ENCODE results near the gene EFNA4.
A peak's percentile ranks its signal among the peaks of the same experiment; 100 is the strongest.

The EFNA4 gene

DNA sequence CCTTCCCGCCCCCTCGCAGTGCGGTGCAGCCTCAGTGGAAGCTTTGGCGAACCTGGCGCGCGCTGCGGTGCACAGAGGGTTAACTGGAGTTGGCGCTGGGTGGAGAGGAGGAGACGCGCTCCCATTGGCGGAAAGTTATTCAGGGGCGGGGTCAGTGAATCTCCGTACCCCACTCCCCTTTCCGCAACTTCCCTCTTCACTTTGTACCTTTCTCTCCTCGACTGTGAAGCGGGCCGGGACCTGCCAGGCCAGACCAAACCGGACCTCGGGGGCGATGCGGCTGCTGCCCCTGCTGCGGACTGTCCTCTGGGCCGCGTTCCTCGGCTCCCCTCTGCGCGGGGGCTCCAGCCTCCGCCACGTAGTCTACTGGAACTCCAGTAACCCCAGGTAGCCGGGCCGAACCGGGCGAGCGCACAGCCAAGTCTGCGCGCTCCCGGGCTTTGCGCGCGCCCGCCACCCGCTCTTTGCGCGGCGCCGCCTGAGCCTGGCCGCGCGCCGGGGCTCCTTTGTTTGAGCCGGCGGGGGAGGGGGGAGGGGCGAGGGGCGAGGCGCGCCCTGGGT, at the start of gene EFNA4:
TSS of gene EFNA4 (plus strand) at position 191 of the 561 bp plus-strand sequence. CDS start at position 275, 84 bp downstream.
- Mint-ChIP-seq H3K36me3 (no peaks in the 10 kb centered on the region), H3K27ac (peak within 1 kb of the TSS; percentile 79), H3K4me1 (ENCODE audit: low read depth) (peaks cover 27% of the 10 kb centered on the region), H3K4me3 (peak within 1 kb of the TSS; percentile 97), H3K9me3 (ENCODE audit: low read depth) (no peaks in the 10 kb centered on the region), H3K27me3 (no peaks in the 10 kb centered on the region)

DNA sequence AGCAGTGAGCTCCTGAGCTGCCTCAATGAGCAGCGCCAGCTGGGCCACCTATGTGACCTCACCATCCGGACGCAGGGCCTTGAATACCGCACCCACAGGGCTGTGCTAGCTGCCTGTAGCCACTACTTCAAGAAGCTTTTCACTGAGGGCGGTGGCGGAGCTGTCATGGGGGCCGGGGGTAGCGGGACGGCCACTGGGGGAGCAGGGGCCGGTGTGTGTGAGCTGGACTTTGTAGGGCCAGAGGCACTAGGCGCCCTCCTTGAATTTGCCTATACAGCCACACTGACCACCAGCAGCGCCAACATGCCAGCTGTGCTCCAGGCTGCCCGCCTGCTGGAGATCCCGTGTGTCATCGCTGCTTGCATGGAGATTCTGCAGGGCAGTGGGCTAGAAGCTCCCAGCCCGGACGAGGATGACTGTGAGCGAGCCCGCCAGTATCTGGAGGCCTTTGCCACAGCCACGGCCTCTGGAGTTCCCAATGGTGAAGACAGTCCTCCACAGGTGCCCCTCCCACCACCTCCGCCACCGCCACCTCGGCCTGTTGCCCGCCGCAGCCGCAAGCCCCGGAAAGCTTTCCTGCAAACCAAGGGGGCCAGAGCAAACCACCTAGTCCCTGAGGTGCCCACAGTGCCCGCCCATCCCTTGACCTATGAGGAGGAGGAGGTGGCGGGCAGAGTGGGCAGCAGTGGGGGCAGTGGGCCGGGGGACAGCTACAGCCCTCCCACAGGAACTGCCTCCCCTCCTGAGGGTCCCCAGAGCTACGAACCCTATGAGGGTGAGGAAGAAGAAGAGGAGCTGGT, 48.6 kb upstream of the EFNA4 start:
- H3K27me3 Mint-ChIP-seq: no peaks in the 10 kb centered on the region
- peaks cover 62% of the 10 kb centered on the region for H3K4me1 Mint-ChIP-seq (ENCODE audit: low read depth)
- no peaks in the 10 kb centered on the region for H3K9me3 Mint-ChIP-seq (ENCODE audit: low read depth)
- H3K36me3 Mint-ChIP-seq: no peaks in the 10 kb centered on the region
- H3K27ac Mint-ChIP-seq: no peak overlapping the region
- no peak overlapping the region for H3K4me3 Mint-ChIP-seq

DNA sequence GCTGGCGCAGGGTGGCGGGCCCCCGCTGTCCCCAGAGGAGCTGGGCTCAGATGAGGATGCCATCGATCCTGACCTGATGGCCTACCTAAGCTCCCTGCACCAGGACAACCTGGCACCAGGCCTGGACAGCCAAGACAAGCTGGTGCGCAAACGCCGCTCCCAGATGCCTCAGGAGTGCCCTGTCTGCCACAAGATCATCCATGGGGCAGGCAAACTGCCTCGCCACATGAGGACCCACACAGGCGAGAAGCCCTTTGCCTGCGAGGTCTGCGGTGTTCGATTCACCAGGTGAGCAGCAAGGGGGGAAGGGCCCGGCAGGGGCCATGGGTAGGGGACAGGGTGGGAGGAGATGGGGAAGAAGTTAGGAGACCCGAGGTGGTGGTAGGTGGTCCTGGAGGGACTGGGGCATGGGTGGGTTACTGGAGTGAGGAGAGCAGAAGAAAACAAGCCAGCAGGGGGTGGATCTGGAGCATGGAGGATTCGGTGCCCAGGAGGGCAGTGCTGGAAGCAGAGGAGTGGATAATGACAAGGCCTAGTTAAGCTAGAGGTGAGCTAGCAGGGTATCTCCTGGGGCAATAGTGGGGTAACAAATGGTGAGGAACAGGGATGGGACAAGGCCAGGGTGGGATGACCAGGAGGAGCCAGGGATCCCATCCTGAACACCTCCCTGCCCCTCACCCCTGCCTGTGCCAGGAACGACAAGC, 47.9 kb upstream of the EFNA4 start:
- H3K4me1 Mint-ChIP-seq (ENCODE audit: low read depth): peaks cover 55% of the 10 kb centered on the region
- H3K9me3 Mint-ChIP-seq (ENCODE audit: low read depth): no peaks in the 10 kb centered on the region
- H3K27me3 Mint-ChIP-seq: no peaks in the 10 kb centered on the region
- H3K36me3 Mint-ChIP-seq: no peaks in the 10 kb centered on the region
- H3K4me3 Mint-ChIP-seq: peak overlapping the region; percentile 36
- no peak overlapping the region for H3K27ac Mint-ChIP-seq

DNA sequence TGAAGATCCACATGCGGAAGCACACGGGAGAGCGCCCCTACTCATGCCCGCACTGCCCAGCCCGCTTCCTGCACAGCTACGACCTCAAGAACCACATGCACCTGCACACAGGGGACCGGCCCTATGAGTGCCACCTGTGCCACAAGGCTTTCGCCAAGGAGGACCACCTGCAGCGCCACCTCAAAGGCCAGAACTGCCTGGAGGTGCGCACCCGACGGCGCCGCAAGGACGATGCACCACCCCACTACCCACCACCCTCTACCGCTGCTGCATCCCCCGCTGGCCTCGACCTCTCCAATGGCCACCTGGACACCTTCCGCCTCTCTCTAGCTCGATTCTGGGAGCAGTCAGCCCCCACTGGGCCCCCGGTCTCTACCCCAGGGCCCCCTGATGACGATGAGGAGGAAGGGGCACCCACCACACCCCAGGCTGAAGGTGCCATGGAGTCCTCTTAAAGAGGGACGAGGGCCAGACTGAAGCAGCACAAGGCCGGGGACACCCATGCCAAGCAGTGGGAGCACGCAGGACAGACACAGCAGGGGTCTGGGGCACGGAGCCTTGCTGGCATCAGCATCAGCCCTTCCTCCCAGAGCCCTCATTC, 47.2 kb upstream of the EFNA4 start:
- Mint-ChIP-seq H3K4me3 (peak overlapping the region; percentile 40), H3K9me3 (ENCODE audit: low read depth) (no peaks in the 10 kb centered on the region), H3K27me3 (no peaks in the 10 kb centered on the region), H3K27ac (no peak overlapping the region), H3K4me1 (ENCODE audit: low read depth) (peaks cover 49% of the 10 kb centered on the region), H3K36me3 (no peaks in the 10 kb centered on the region)

DNA sequence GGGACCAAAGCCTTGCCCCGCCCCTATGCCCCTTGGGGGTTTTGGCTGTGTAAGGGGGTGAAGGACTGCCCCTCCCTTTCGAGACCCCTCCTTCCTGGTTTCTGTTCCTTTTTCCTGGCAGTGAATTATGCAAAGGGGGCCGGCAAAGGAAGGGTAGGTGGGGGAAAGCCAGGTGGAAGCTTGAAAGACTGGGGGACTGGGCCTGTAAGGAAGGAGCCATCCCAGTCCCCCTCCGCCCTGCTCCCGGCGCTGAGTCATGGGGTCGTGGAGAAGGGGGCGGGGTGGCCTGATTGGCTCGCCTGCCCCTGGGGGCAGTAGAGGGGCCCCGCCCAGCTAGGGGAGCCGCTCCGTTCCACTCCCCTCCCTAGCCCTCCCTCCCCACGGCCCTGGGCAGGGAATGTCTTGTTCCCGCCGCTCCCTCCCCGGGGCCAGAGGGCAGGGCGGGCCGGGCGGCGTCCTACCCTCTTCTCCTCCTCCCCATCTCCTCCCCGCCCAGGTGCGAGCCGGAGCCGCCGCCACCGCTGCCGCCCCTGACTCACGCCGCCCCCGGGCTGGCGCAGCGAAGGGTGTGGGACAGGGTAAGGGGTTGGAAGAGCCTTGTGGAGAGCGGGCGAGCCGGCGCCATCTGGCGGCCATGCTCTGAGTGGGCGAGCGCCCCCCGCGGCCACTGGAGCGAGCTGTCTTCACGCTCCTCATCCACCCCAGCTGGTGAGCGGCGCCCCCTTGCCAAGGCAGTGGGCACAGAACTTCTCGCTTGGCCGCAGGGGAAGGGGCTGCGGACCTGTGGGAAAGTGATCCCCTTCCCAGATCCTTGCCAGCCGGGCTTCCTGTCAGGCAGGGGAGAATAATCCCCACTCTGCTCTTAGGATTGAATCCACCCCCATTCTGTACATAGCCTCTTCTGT, 46.2 kb upstream of the EFNA4 start:
- Mint-ChIP-seq H3K4me1 (ENCODE audit: low read depth) (peaks cover 46% of the 10 kb centered on the region), H3K27ac (no peak overlapping the region), H3K4me3 (peak overlapping the region; percentile 61), H3K27me3 (peaks cover 1% of the 10 kb centered on the region), H3K36me3 (no peaks in the 10 kb centered on the region), H3K9me3 (ENCODE audit: low read depth) (no peaks in the 10 kb centered on the region)

GRCh38 chr1:155017946-155018316, 45.6 kb upstream of the EFNA4 start:
- Mint-ChIP-seq H3K4me1 (ENCODE audit: low read depth) (peaks cover 39% of the 10 kb centered on the region), H3K27me3 (peaks cover 1% of the 10 kb centered on the region), H3K36me3 (no peaks in the 10 kb centered on the region), H3K9me3 (ENCODE audit: low read depth) (no peaks in the 10 kb centered on the region), H3K27ac (no peak overlapping the region), H3K4me3 (peak overlapping the region; percentile 61)

GRCh38 chr1:155018617-155019348, 44.8 kb upstream of the EFNA4 start:
- Mint-ChIP-seq H3K4me3 (no peak overlapping the region), H3K4me1 (ENCODE audit: low read depth) (peaks cover 32% of the 10 kb centered on the region), H3K27ac (no peak overlapping the region), H3K36me3 (no peaks in the 10 kb centered on the region), H3K9me3 (ENCODE audit: low read depth) (no peaks in the 10 kb centered on the region), H3K27me3 (peaks cover 1% of the 10 kb centered on the region)

- Mint-ChIP-seq H3K27ac (no peak overlapping the region), H3K4me1 (ENCODE audit: low read depth) (peaks cover 24% of the 10 kb centered on the region), H3K4me3 (no peak overlapping the region), H3K27me3 (peaks cover 1% of the 10 kb centered on the region), H3K36me3 (no peaks in the 10 kb centered on the region), H3K9me3 (ENCODE audit: low read depth) (no peaks in the 10 kb centered on the region)
Observed at GRCh38 chr1:155019377-155020245, 43.9 kb upstream of the EFNA4 start.

DNA sequence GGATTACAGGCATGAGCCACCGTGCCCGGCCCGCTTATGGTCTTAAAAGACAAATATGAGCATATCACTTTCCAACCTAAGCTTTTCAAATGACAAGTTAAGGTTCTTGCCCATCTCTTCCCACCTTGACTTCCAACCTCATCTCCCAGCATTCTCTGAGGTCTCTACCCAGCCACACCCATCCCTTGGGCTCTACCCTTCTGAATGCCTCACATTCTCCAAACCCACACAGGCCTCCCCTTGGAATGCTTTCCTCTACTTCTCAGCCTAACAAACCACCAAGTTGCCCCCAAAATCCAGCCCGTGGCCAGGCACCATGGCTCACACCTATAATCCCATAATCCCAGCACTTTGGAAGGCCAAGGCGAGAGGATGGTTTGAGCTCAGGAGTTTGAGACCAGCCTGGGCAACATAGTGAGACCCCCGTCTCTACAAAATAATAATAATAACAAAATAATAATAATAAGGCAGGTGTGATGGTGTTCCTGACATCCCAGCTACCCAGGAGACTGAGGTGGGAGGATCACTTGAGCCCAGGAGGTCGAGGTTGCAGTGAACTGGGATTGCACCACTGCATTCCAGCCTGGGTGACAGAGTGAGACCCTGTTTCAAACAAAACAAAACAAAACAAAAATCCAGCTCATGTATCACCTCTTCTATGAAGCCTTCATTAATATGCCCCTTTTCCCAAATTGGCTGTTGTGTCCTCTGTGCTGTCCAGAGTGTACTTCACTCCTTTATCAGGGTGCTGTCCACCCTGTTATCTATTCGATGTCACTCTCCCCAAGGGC, 41.2 kb upstream of the EFNA4 start:
- H3K27ac Mint-ChIP-seq: no peak overlapping the region
- H3K36me3 Mint-ChIP-seq: no peaks in the 10 kb centered on the region
- no peak overlapping the region for H3K4me3 Mint-ChIP-seq
- no peaks in the 10 kb centered on the region for H3K9me3 Mint-ChIP-seq (ENCODE audit: low read depth)
- H3K4me1 Mint-ChIP-seq (ENCODE audit: low read depth): peaks cover 6% of the 10 kb centered on the region
- peaks cover 1% of the 10 kb centered on the region for H3K27me3 Mint-ChIP-seq

DNA sequence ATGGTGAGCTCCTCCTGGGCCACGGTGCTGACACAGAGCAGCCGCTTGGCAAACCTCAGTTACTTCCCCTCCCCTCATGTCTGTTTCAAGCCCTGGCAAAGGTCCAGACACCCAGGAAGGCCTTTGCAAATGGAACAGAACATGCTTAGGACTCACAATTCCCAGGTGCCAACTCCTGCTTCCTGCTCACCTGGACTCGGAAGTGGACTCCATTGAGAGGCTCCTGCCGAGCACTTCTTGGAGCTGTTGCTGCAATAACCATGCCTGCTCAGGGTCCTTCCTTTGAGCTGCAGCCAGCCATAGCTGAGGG, 40.7 kb upstream of the EFNA4 start:
- H3K4me3 Mint-ChIP-seq: no peak overlapping the region
- H3K27ac Mint-ChIP-seq: no peak overlapping the region
- peaks cover 3% of the 10 kb centered on the region for H3K4me1 Mint-ChIP-seq (ENCODE audit: low read depth)
- no peaks in the 10 kb centered on the region for H3K9me3 Mint-ChIP-seq (ENCODE audit: low read depth)
- peaks cover 1% of the 10 kb centered on the region for H3K27me3 Mint-ChIP-seq
- no peaks in the 10 kb centered on the region for H3K36me3 Mint-ChIP-seq

DNA sequence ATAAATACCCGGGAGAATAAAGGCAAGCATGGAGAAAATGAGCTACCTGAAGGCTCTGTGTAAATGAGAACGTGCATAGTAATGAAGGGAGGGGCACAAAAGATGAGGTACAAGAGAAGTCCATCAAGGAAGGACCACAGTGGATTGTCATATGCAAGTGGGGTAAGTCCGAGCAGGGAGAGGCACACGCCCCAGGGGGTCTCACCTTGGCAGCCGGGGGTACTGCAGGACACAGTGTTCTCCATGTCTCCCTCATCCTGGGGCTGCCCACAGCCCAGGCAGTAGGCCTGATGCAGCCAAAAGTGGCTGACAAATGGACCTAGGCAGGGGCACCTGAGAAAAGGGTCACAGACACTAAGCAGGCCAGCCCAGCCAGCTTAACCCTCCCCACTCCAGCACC, 39.9 kb upstream of the EFNA4 start:
- no peaks in the 10 kb centered on the region for H3K9me3 Mint-ChIP-seq (ENCODE audit: low read depth)
- H3K27me3 Mint-ChIP-seq: peaks cover 1% of the 10 kb centered on the region
- H3K4me1 Mint-ChIP-seq (ENCODE audit: low read depth): no peaks in the 10 kb centered on the region
- H3K36me3 Mint-ChIP-seq: no peaks in the 10 kb centered on the region
- H3K4me3 Mint-ChIP-seq: no peak overlapping the region
- H3K27ac Mint-ChIP-seq: no peak overlapping the region

- H3K9me3 Mint-ChIP-seq (ENCODE audit: low read depth): no peaks in the 10 kb centered on the region
- H3K36me3 Mint-ChIP-seq: no peaks in the 10 kb centered on the region
- H3K27me3 Mint-ChIP-seq: peaks cover 1% of the 10 kb centered on the region
- H3K4me1 Mint-ChIP-seq (ENCODE audit: low read depth): no peaks in the 10 kb centered on the region
- H3K27ac Mint-ChIP-seq: no peak overlapping the region
- no peak overlapping the region for H3K4me3 Mint-ChIP-seq
Observed at GRCh38 chr1:155024315-155024714, 39.2 kb upstream of the EFNA4 start.

GRCh38 chr1:155026154-155026553, 37.4 kb upstream of the EFNA4 start:
- no peak overlapping the region for H3K27ac Mint-ChIP-seq
- no peaks in the 10 kb centered on the region for H3K4me1 Mint-ChIP-seq (ENCODE audit: low read depth)
- peaks cover 1% of the 10 kb centered on the region for H3K27me3 Mint-ChIP-seq
- H3K36me3 Mint-ChIP-seq: no peaks in the 10 kb centered on the region
- H3K9me3 Mint-ChIP-seq (ENCODE audit: low read depth): no peaks in the 10 kb centered on the region
- no peak overlapping the region for H3K4me3 Mint-ChIP-seq

Data from activated naive CD8-positive, alpha-beta T cell (primary cell).